ENCODE measurements around the gene GFER. TPM values are rescaled to one million over a fixed set of nuclear protein-coding genes. Genes with fewer than 3 reads are reported as not detected.

GFER gene
- total RNA-seq, 3 donors from 2014 or later, result 15.7 to 18.1 (median 17.9) TPM

- DNase-seq (ENCODE audit: low spot score in 2 of 2), result no peak
- Histone ChIP-seq H3K27ac (no peak overlapping the region), H3K4me1 (peaks cover 4 to 7% of the 10 kb centered on the region in 2 donors), H3K36me3 (peaks cover 12% of the 10 kb centered on the region), H3K4me3 (no peak overlapping the region), H3K27me3 (no peaks in the 10 kb centered on the region), H3K9me3 (no peaks in the 10 kb centered on the region)
- intact Hi-C loops (cut with DNase I; ENCODE audit: low total_unique reads), result no loop called here
- TF ChIP-seq CTCF (IDR thresholded peaks at IDR 0.05) (no peak), POLR2AphosphoS5 (IDR thresholded peaks at IDR 0.05) (no peak), POLR2A (IDR thresholded peaks at IDR 0.05) (no peak)
Observed at GRCh38 chr16:1999866-2000514, 16.0 kb downstream of the GFER start.

GRCh38 chr16:2001035-2001434 is 17.0 kb downstream of the GFER start:
- H3K36me3 ChIP-seq, result peaks cover 12% of the 10 kb centered on the region
- DNase-seq (ENCODE audit: low spot score in 2 of 2), result no peak
- no peak for TF ChIP-seq POLR2A (IDR thresholded peaks at IDR 0.05)
- TF ChIP-seq POLR2AphosphoS5 (IDR thresholded peaks at IDR 0.05), result no peak
- no peak for TF ChIP-seq CTCF (IDR thresholded peaks at IDR 0.05)
- no peak overlapping the region for H3K27ac ChIP-seq
- peaks cover 4 to 16% of the 10 kb centered on the region in 2 donors for H3K4me1 ChIP-seq
- H3K9me3 ChIP-seq, result no peaks in the 10 kb centered on the region
- intact Hi-C loops (cut with DNase I; ENCODE audit: low total_unique reads), result no loop called here
- no peaks in the 10 kb centered on the region for H3K27me3 ChIP-seq
- H3K4me3 ChIP-seq, result no peak overlapping the region

GRCh38 chr16:2001456-2002355 is 17.7 kb downstream of the GFER start:
- Histone ChIP-seq H3K4me3 (no peak overlapping the region), H3K27ac (no peak overlapping the region), H3K4me1 (peaks cover 4 to 16% of the 10 kb centered on the region in 2 donors), H3K9me3 (no peaks in the 10 kb centered on the region), H3K36me3 (peaks cover 12% of the 10 kb centered on the region), H3K27me3 (no peaks in the 10 kb centered on the region)
- no peak for DNase-seq (ENCODE audit: low spot score in 2 of 2)
- TF ChIP-seq POLR2A (IDR thresholded peaks at IDR 0.05), result no peak
- TF ChIP-seq POLR2AphosphoS5 (IDR thresholded peaks at IDR 0.05), result no peak
- TF ChIP-seq CTCF (IDR thresholded peaks at IDR 0.05), result no peak
- intact Hi-C loops (cut with DNase I; ENCODE audit: low total_unique reads), result no loop called here

- intact Hi-C loops (cut with DNase I; ENCODE audit: low total_unique reads), result no loop called here
- Histone ChIP-seq H3K4me1 (peaks cover 6 to 25% of the 10 kb centered on the region in 2 donors), H3K36me3 (peaks cover 12% of the 10 kb centered on the region)
Observed at GRCh38 chr16:2002406-2003230, 18.6 kb downstream of the GFER start.

More at GRCh38 chr16:2002406-2003230, 18.6 kb downstream of the GFER start:
- no peak overlapping the region for H3K27ac ChIP-seq
- H3K27me3 ChIP-seq, result no peaks in the 10 kb centered on the region
- no peak overlapping the region for H3K4me3 ChIP-seq
- DNase-seq (ENCODE audit: low spot score in 2 of 2), result no peak
- TF ChIP-seq POLR2AphosphoS5 (IDR thresholded peaks at IDR 0.05) (no peak), POLR2A (IDR thresholded peaks at IDR 0.05) (no peak), CTCF (IDR thresholded peaks at IDR 0.05) (no peak)
- no peaks in the 10 kb centered on the region for H3K9me3 ChIP-seq
